Activated CD8-positive, alpha-beta memory T cell treated with anti-CD3 and anti-CD28 coated beads, Interleukin-2, amount 50 U/mL, for 24 hours (primary cell): Measurements from ENCODE around the gene ARL3.
"Not testable (repeated sequence)": the region's sequence is repeated elsewhere in the genome, so short reads cannot be mapped to it uniquely, and the experiment has no call there.

ENCODE experiments used
- DNase-seq: peaks from one replicate; pipeline ENCODE4 v3.0.0-alpha.2; 2020; ENCODE audit errors: extremely low read depth

The ARL3 gene

DNA sequence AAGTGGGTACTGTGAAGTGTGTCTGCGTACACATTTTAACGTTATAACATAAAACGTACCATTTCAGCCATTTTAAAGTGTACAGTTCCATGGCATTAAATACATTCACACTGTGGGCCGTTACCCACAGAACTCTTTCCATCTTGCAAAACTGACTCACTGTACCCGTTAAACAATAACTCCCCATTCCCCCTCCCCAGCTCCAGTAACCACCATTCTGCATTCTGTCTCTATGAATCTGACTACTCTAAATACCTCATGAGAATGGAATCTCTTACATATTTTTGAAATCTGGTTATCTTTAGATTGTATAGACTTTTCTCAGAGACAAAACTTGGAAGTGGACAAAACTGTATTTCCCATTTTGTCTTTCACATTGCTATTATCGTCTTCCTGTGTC lies 9.3 kb downstream of the ARL3 start:
- no peak for DNase-seq

DNA sequence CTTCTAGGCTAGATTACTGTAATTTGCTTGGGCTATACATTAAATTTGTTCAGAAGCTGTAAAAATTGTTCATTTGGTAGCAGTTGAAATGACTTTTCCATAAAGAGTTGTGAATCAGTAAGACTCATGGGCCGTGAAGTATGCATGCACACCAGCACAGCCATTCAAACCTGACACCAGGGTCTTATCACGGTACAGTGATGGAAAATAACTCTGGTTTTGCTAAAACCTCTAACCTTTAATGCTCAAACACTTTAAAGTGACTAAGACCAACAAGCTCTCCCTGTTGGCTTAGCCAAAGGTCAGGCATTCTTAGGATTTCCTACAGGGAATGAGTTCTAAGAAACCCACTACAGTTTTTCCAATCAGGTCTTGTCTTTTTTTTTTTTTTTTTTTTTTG lies 11.5 kb downstream of the ARL3 start:
- DNase-seq: no peak

DNA sequence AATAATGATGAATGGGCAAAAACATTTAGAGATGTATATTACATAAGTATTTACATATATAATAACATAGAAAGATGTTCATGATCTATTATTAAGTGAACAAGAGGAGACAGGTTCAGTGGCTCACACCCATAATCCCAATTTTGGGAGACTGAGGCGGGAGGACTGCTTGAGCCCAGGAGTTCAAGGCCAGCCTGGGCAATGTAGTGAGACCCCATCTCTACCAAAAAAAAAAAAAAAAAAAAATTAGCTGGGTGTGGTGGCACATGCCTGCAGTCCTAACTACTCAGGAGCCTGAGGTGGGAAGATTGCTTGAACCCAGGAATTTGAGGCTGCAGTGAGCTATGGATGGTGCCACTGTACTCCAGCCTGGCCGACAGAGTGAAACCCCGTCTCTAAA lies 12.4 kb downstream of the ARL3 start:
- DNase-seq: no peak

DNA sequence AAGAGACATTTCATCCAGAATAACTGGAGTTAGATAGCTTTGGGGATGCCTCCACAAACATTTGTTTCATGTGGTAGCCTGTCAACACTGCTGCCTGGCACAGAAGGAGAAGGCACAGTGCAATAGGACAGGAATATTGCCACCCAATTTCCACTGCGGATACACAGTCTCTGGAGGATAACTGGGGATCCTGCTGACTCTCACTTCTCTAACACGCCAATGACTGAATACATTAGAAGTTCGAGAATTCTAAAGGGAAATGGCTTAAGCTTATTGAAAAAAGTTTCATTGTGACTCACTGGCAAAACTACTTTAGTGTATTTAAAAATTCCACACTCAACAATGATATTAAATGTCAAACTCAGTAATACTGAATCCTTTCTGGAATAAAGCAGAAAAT lies 12.9 kb downstream of the ARL3 start:
- DNase-seq: no peak

GRCh38 chr10:102698894-102699293 lies 15.3 kb downstream of the ARL3 start:
- DNase-seq: no peak

DNA sequence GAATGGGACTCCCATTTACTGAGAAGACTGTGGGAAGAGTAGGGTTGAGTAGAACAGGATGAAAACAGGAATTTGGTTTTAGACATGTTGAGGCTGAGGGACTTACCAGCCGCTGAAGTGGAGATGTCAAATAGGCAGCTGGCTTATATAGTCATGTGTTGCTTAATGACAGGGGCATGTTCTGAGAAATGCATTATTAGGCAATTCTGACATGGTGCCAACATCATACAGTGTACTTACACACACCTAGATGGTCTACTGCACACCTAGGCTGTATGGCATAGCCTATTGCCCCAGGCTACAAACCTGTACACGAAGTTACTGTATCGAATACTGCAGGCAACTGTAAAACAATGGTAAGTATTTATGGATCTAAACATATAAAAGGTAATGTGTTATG lies 17.5 kb downstream of the ARL3 start:
- no peak for DNase-seq

GRCh38 chr10:102695401-102695800 lies 18.8 kb downstream of the ARL3 start:
- DNase-seq: not testable (repeated sequence)

GRCh38 chr10:102691285-102692066 lies 22.7 kb downstream of the ARL3 start:
- no peak for DNase-seq

DNA sequence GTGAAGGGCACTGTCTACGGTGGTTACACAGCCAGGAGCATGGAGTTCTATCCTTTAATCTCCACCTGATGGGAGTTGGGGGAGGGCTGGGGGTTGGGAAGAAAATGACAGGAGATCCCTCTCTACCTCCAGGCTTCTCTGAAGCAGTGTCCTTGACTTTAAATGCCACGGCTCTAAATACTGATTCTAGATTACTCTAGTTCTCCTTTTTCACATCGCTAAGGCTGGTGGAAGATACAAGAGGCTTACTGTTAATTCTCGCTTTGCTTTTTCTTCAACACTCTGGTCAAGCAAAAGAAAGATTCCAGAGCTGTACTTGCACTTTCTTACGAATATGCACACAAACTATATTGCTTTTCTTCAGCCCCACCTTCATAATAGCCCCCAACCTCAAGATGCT lies 30.5 kb downstream of the ARL3 start:
- no peak for DNase-seq

DNA sequence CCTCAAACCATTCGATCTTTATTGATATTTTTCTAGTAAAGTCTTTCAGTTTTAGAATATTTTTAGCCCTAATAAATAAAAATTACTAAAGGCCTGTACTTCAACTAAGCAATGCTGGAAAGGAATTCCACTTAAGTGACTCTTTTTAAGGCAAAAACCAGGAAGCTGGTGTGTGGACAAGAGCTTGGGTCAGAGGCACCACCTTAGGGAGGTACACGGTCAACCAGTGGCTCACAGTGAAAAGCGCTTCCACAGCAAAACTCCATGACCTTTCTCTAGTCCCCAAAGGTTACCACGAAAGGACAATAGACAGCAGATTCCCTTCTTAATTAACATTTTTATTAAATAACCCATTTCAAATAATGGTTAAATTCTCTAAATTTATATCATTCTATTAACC lies 31.2 kb downstream of the ARL3 start:
- DNase-seq: no peak

- DNase-seq: no peak
Measured at GRCh38 chr10:102682416-102682815, 31.8 kb downstream of the ARL3 start.

- DNase-seq: no peak
Measured at GRCh38 chr10:102681696-102682095, 32.5 kb downstream of the ARL3 start.

DNA sequence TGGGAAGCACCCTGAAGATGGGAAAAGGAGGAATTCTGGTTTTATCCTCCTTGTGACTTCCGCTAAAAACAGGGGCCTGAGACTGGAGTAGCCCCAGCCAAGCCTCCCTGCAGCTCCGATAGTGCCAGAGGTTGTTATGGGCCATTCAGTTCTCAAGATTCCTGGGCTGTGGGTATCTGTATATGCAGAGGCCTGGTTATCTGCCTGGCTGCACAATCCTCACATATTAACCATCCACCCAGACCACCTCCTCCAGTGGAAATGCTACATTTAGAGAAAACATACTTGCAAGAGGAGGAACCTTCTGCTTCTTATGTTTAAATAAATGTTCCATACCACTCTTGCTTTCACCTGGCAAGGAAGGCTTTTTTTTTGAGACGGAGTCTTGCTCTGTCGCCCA lies 34.6 kb downstream of the ARL3 start:
- DNase-seq: no peak

DNA sequence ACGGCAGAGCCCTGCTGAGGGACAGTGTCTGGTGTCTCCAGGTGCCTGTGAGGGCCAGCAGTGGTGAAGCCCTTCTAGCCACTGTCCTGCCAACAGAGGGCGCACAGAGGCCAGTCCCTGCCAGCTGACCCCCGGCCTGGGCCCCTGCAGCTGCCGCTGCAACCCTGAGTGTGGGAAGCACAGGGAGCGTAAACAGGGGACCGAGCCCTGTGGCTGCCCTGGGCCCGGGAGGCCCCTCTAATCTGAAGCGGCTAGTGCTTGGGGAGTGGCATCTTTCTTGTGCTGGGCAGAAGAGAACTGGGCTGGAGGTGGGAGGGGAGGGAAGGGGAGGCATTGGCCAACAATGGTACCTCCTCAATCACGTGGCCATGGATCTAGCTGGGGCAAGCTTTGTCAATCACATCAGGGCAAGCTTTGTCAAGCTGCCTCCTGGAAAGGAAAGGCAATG lies 35.3 kb downstream of the ARL3 start:
- no peak for DNase-seq

DNA sequence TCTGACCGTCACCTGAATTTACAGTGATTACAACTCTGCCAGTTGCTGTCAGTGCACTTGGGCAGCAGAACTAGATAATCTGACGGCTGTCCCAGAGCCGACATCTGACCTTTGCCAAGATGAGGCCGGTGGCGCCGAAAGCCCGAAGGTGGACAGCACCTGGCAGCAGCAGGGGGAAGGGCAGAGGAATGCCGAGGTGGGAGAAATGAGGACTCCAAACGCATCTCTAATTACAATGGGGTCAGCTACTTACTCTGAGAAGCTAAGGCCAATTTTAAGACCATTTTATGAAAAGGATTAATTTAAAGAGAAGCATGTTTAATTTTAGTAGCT lies 36.2 kb downstream of the ARL3 start:
- no peak for DNase-seq

DNA sequence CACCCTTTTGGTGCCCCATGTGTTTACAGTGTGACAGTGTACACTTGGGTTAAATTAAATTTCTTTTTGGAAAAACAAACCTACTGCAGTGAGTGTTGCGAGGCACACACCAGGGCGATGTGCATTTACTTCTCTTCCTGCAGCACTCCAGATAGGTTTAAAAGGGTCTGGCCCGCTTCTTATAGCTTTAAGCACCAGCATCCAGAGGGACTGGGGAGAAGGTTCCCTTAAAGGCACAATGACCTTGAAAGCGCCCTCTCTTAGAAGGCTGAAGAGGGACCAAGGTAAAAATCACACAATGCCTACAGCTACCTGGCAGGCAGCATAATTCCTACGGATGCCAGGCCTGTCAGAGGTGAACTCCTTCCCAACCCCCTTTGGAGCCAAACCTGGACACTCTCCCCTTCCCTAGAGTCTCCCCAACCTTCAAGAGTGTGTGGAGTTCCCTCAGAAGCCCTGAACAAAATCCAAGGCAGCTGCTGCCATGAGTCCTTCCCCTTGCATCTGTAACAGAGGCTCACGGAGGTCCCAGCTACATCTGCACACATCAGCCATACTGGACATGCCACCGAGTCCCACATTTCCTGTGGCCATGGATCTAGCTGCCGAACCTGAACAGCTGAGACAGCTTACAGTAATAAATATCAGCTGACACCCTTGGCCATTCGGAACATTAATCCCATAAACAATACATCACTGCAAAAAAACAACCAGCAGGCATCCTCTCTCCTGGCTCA lies 36.7 kb downstream of the ARL3 start:
- no peak for DNase-seq

DNA sequence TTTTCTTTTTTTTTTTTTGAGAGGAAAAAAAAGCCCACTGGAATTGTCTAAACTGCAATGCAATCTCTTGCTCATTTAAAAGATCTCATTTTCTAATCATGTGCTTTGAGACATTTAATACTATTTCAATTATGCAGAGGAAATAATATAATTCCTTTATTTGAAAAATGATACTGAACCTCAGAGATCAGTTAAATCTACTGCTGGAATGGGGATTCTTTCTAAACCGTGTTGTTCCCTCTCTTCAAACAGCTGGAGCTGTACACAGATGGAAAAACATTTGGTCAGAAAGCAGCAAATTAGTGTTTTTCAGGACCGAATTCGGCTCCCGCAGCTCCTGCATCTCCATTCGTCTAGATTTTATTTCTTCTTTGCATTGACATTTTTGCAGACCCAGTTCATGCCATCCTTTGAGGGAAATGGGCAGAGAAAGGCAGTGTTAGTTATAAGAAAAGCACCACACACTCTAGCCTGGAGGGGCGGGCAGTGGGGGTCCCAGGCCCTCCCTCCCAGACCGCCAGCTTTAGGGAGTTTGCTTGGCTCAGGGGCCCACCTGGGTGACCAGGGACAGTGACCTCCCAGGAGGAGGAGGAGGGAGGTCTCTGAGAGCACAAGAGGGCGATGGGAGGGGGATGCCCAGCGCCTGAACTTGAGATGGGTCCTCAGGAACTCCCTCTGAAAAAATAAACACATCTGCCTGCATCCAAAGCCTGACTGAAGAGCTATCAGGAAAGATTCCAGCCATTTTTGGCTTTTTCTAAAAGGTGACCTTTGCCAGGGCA lies 37.5 kb downstream of the ARL3 start:
- DNase-seq: no peak

DNA sequence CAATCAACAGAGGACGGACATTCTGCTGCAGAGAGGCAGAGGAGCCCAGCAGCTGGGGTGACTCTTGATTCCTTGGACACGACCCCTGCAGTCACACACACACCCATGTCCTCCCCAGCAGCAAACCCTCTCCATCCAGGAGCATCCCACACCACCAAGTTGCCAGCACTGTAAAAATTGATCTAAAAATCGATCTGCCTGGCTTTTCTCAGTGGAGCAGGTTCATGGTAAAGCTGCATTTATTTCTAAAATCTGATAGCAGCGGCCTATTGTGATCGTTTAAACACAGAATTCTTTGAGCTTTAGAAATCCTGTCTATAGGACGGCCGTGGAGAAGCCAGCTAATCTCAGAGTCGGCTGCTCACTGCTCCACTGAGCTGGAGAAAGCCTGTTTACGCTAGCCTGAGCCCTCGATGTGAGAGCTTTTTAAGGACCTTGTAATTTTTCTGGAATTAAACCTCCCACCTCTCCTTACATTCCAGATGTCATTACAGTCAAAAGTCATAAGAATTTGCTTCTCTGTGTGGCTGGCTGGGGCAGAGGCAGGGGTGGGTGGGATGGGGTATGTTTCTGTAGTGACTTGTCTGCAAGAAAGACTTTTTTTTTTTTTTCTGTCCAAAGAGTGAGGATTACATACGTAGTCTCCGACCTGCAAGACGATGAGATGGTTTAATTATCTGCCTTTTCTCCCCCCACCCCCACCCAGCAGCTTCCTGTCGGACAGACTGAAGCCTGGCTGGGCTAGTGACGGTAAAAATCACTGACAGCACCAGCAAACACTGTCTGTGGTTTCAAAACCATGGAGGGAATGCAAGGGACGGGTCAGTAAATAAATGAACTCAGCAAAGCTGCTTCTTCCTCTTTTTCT lies 38.3 kb downstream of the ARL3 start:
- no peak for DNase-seq

DNA sequence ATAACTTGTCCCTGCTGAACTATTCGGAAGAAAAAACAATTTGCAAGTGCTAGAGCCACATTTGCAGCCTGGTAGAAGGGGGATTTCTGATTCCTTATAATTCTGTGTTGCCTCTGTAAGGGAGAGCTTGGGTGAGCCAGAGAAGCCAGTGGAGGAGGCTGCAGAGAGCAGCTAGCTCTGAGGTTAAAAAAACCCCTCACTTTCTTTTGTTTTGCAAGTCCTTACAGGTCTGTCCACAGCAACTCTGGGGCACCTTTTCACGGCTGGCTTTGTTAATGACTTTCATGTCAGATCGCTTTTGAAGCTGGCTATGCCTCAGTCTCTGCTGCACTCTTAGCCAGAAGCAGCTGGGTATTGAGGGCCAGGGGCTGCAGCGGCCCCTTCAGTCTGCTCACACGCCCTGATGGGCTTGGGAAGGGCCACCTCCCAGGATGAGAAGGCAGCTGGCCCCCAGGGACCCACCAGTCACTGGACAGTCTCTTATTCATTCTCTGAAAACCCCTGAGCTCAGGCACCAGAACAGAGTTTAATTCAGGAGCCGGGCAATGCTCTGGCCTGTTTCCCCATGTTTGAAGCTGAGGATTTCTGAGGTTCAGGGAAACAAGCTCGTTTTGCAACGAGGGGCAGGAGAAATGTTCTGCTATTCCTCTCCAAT lies 39.1 kb downstream of the ARL3 start:
- DNase-seq: no peak

- no peak for DNase-seq
Measured at GRCh38 chr10:102674566-102674965, 39.6 kb downstream of the ARL3 start.

DNA sequence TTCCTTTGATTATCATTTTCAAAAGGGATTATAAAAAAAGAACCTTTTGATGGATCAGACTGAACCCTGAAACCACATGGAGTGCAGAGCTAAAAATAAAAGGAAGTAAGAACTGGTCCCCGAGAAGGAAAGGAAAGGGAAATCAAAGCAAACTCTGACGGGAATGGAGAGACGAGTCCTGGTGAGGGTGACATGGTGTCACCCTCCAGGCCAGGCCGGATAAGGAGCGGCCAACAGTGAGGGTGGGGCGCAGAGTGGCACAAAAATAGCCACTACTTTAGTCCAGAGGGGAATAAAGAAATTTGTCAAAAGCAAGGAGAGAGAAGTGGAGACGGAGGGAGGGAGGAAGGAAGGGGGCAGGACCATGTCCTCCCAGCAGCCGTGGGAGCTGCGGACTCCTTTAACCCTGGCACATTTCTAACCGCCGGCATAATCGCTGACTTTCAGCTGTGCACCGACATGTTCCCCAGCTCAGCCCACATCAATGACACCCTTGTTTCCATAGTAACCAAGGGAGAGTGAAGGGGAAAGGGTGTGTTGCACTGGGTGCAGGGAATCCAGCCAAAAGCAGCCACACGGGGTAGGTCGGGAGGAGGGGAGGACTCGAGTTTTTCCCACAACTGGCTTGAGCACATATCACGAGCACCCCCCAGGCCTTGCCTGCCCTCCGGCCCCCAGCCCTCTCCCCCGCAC lies 40.2 kb downstream of the ARL3 start:
- peak; percentile 43 for DNase-seq
